Measurements from ENCODE around the gene PI4K2A.

GRCh38 chr10:97659589-97659988 lies 19.1 kb downstream of the PI4K2A start:
- TF ChIP-seq HOXA7 (CRISPR knock-in tag; IDR thresholded peaks at IDR 0.05): no peak
- TF ChIP-seq UBTF (CRISPR knock-in tag; IDR thresholded peaks at IDR 0.05): no peak
- TF ChIP-seq CTCF (CRISPR knock-in tag; IDR thresholded peaks at IDR 0.05): no peak
